Measurements from ENCODE around the gene GNB2. TPM values are rescaled to one million over a fixed set of nuclear protein-coding genes. Genes with fewer than 3 reads are reported as not detected.

The GNB2 gene
- total and polyA plus RNA-seq, 2 of the 13 experiments (the other 11 are each of a cell fraction or from before 2014, with no cell fraction given): 48.3 to 67.1 TPM

- peak overlapping the region; percentile 40 for H3K27ac ChIP-seq (ENCODE audit: extremely low read length, insufficient read depth, low read length)
- H3K79me2 ChIP-seq (ENCODE audit: insufficient read depth, low read length): peaks cover 9% of the 10 kb centered on the region
- in situ Hi-C loops (cut with HindIII; ENCODE audit: extremely low pct_ligation_motif_present, low pct_unique_long_range_greater_than_20kb): no loop called here
- ChIA-PET CTCF (ENCODE audit: low intra/inter-chr PET ratio, low total read pairs) (no interaction called here), POLR2A (interaction anchor here (0.6 to 1.4 kb wide), 4 partner anchors 18 to 32 kb away, joined by 3 to 4 read pairs (median 4); partner anchors contain the start of gene POP7)
- H3K36me3 ChIP-seq (replicated peaks in 1 of 2; ENCODE audit: control insufficient read depth in 1 of 2, insufficient read depth in 2 of 2, low read length in 2 of 2): peaks cover 14 to 22% of the 10 kb centered on the region in 2 experiments; a peak in 4 of 5 replicates
- peak; percentile 21 for ATAC-seq
- peaks cover 30% of the 10 kb centered on the region for H3K4me1 ChIP-seq (ENCODE audit: insufficient read depth, low read length)
- FAIRE-seq: no peak
- H3K4me3 ChIP-seq (replicated peaks in 1 of 3; ENCODE audit: insufficient read depth in 1 of 3, low read depth in 2 of 3, low read length in 3 of 3): peak overlapping the region; percentile 92 to 97 (median 96)
- H3K27me3 ChIP-seq (ENCODE audit: control insufficient read depth in 1 of 2, insufficient read depth in 2 of 2, low read length in 2 of 2): peaks cover 0 to 4% of the 10 kb centered on the region in 2 experiments; a peak in 2 of 5 replicates
- peak overlapping the region; percentile 78 for H3K4me2 ChIP-seq (ENCODE audit: low read depth, low read length)
- H4K20me1 ChIP-seq (ENCODE audit: insufficient read depth, low read length): peaks cover 8% of the 10 kb centered on the region; the same call in 1 of the 2 replicates
- BruUV-seq (replicated peaks): no TSS peak
- no peak for DNase-seq (ENCODE audit: low spot score)
- WGBS (ENCODE audit: low lambda C conversion rate): 0% methylated on average over 29 of the region's 43 CpGs
- peak overlapping the region; percentile 93 for H3K9ac ChIP-seq (ENCODE audit: insufficient read depth, low read depth, low read length)
- H3K9me3 ChIP-seq (ENCODE audit: low read length): no peaks in the 10 kb centered on the region
- no peak overlapping the region for H2AFZ ChIP-seq (ENCODE audit: low read length)
- intact Hi-C loops (cut with micrococcal nuclease; ENCODE audit: unreplicated experiment): loop anchor here (2.0 kb wide), 1 partner anchor 16 kb away; no protein-coding TSS in a partner anchor
- no peak for TF ChIP-seq ZNF12 (CRISPR knock-in tag; IDR thresholded peaks at IDR 0.05)
- no peak for TF ChIP-seq SOX5 (CRISPR knock-in tag; IDR thresholded peaks at IDR 0.05; ENCODE audit: borderline replicate concordance)
- TF ChIP-seq HBP1 (CRISPR knock-in tag; IDR thresholded peaks at IDR 0.05; ENCODE audit: low read depth): no peak
- TF ChIP-seq MXI1 (IDR thresholded peaks at IDR 0.05; ENCODE audit: borderline replicate concordance, low read depth, low read length): no peak
- no peak for TF ChIP-seq ZNF672 (CRISPR knock-in tag; IDR thresholded peaks at IDR 0.05)
- TF ChIP-seq GATAD1 (CRISPR knock-in tag; IDR thresholded peaks at IDR 0.05): no peak
- peak; percentile 74; the same call in 1 of the 2 replicates for TF ChIP-seq GZF1 (CRISPR knock-in tag; IDR thresholded peaks at IDR 0.05)
- no peak for TF ChIP-seq BORCS8-MEF2B (CRISPR knock-in tag; IDR thresholded peaks at IDR 0.05)
- no peak for TF ChIP-seq ZNF530 (CRISPR knock-in tag; IDR thresholded peaks at IDR 0.05; ENCODE audit: low read depth)
- no peak for TF ChIP-seq XBP1 (CRISPR knock-in tag; IDR thresholded peaks at IDR 0.05)
- TF ChIP-seq KDM5A (IDR thresholded peaks at IDR 0.05; ENCODE audit: borderline replicate concordance, low read length): peak; percentile 32; the same call in 1 of the 2 replicates
- TF ChIP-seq ZBTB42 (CRISPR knock-in tag; IDR thresholded peaks at IDR 0.05): no peak
- no peak for TF ChIP-seq MXD1 (CRISPR knock-in tag; IDR thresholded peaks at IDR 0.05)
- no peak for TF ChIP-seq JUND (CRISPR knock-in tag; IDR thresholded peaks at IDR 0.05)
- TF ChIP-seq ARNT2 (CRISPR knock-in tag; IDR thresholded peaks at IDR 0.05; ENCODE audit: low read depth): 0 out of 2 replicates have a peak, but pooled peaks have one; percentile 28
- 0 out of 2 replicates have a peak, but pooled peaks have one; percentile 8 for TF ChIP-seq ARID4A (CRISPR knock-in tag; IDR thresholded peaks at IDR 0.05; ENCODE audit: borderline replicate concordance)
- TF ChIP-seq HNRNPL (IDR thresholded peaks at IDR 0.05; ENCODE audit: low read depth, low read length): no peak
- no peak for TF ChIP-seq RBM22 (optimal IDR thresholded peaks at IDR 0.05; ENCODE audit: low read length)
Measured at GRCh38 chr7:100674411-100675104, 1.0 kb downstream of the GNB2 start.
